Activated CD8-positive, alpha-beta memory T cell treated with anti-CD3 and anti-CD28 coated beads, Interleukin-2, amount 50 U/mL, for 4 hours (primary cell): ENCODE results near the gene RIBC2.
"Not testable (repeated sequence)": the region's sequence is repeated elsewhere in the genome, so short reads cannot be mapped to it uniquely, and the experiment has no call there.

Source experiments
- DNase-seq: peaks from one replicate; pipeline ENCODE4 v3.0.0-alpha.2; 2020

The RIBC2 gene

DNA sequence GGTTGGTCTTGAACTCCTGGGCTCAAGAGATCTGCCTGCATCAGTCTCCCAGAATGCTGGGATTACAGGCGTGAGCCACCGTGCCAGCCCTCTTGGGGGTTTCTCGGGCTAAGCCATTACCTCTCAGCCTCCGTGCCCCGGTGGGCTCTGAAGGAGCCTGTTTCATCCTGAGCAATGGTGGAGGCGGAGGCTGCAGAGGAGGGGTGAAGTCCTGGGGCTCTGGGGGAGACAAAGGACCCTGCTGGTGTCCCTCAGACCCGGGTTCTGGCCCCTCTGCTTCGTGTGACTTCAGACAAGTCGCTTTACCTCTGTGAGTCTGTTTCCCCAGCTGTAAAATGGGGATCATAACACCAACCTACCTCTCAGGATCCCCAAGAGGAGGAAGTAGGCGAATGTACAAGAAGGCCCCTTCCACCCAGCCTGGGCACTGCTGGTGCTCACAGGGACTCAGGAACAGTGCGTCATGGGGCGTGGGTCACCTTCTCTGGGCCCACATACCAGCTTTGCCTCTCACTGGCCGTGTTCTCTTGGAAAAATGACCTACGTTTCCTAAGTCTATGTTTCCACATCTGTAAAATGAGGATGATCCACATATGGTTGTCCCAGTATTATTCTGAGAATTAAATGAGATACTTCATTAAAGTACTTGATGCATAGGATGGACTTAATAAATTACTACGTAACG lies 36.8 kb downstream of the RIBC2 start:
- DNase-seq = no peak

- no peak for DNase-seq
Measured at GRCh38 chr22:45450921-45451651, 37.6 kb downstream of the RIBC2 start.

DNA sequence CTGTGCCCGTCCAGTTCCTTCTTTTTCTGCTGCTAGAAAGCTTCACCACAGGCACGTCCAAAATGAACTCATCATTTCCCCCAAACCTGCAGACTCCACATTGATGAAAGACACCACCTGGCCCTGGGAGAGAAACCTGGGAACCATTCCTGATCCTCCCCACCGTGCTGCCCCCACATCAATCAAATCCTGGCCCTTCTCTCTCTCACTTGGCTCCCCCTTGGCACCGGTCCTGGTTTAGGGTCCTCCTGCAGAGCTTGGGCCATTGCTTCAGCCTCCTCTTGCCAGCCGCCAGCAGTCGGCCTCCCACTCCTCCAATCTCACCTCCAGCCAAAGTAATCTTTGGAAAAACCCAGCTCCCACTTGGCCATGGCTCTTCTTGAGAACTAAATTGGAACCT lies 38.5 kb downstream of the RIBC2 start:
- no peak for DNase-seq

DNA sequence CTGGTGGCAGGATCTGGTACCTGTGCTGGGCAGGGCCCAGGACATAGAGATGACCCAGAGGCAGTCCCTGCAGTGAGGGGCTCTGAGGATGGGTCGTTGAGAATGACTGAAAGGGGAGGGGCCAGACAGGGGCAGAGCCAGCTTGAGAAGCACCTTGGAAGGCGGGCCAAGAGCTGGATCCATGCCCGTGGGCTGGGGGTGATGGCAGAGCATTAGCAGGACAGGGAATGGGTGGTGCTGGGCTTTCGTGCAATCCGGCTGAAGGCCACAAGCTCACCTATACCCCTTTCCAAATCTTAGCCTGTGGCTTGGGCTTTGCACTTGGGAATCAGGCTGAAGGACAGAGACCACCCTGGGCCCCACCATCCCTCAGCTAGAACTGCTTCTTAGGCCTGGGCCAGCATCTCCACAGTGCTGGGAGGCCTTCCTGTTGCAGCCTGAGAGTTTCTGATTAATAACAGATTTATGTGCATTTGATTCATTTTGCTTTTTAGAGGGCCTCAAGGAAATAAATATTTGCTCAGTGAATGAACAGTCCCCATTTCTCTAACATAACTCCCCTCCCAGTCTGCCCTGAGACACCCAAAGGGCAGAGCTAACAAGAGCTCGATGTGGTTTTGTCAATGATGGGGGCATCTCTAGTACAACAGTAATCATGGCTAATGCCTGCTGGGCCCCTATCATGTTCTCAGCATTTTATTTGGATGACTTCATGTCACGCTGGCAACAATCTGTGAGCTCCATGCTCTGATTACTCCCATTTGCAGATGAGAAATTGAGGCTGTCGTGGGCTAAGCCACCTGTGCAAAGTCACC lies 39.3 kb downstream of the RIBC2 start:
- no peak for DNase-seq

GRCh38 chr22:45453764-45454163 lies 40.3 kb downstream of the RIBC2 start:
- no peak for DNase-seq

DNA sequence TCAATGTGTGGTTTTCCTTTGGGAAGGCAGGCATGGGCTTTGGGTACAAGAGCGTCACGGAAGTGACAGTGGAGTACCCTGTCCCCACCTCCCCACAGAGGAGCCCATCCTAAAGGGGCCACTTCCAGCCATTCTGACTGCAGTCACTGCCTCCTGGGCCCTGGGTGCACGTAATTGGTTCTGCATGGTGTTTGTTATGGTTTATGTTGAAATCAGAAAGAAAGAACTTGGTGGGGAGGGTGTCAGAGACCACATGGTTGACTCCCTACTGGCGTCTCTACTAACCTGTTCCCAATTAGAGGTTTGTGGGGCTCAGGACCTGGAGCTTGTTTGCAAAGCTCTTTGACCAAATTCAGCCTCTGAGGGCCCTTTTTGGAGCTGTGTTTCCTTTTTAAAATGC lies 40.8 kb downstream of the RIBC2 start:
- DNase-seq = no peak

DNA sequence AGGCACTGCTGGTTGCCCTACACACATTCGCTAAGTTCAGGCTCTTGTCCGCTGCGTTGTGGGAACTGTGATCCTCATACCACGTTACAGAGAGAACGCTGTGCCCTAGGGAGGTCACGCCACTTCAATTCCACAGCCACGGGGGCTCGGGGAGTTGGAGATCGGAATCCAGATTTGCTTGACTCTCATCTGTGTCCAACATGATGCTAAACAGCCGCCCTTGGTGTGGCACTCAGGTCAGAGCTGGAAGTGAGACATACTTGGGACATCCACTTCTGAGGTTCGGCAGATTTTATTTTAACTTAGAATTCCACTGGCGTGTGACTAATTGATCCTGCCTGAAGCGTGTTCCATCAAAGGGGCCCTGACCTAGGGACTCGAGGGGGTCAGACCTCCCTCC lies 41.7 kb downstream of the RIBC2 start:
- no peak for DNase-seq

DNA sequence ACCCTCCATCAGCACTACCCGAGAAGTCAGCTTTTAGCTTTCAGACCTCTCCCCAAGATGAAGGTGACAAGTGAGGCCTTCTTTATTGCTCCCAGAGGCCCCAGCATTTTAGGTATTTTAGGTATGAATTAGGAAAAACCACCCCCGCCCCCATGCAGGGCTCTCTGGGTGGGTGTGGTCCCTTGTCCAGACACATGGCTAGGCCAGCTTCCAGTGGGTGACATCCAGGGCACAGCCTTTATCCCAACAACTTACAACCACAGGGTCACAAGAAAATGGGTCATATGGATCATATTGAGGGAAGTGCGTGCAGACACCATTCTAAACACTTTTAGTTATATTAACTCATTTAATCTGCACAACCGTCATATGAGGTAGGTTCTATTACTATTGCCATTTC lies 42.1 kb downstream of the RIBC2 start:
- no peak for DNase-seq

DNA sequence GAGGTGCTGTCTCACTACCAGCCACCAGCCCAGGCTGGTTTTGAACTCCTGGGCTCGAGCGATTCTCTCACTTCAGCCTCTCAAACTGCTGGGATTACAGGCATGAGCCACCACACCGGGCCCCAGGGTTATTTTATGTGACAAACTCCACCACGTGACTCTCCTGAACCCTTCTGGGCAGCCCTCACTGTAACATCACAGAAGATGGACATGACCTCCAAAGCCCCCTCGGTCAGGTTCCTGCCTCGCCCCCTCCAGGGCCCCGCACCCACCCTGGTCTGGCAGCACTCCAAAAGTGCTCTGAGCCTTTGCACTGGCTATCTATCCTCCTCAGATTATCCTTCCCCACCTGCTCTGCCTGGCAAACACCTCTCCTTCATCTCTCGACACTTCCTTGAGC lies 43.3 kb downstream of the RIBC2 start:
- no peak for DNase-seq

DNA sequence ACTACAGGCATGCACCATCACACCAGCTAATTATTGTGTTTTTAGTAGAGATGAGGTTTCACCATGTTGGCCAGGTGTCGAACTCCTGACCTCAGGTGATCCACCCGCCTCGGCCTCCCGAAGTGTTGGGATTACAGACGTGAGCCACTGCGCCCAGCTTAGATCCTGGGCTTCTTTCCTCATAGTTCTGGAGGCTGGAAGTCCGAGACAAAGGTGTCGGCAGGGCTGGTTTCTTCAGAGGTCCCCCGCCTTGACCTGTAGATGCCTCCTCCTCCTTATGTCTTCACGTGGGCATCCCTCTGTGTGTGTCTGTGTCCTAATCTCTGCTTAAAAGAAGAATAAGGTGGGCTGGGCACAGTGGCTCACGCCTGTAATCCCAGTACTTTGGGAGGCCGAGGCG lies 45.0 kb downstream of the RIBC2 start:
- no peak for DNase-seq

GRCh38 chr22:45459235-45459634 lies 45.7 kb downstream of the RIBC2 start:
- no peak for DNase-seq

GRCh38 chr22:45460288-45461109 lies 47.0 kb downstream of the RIBC2 start:
- DNase-seq = no peak

DNA sequence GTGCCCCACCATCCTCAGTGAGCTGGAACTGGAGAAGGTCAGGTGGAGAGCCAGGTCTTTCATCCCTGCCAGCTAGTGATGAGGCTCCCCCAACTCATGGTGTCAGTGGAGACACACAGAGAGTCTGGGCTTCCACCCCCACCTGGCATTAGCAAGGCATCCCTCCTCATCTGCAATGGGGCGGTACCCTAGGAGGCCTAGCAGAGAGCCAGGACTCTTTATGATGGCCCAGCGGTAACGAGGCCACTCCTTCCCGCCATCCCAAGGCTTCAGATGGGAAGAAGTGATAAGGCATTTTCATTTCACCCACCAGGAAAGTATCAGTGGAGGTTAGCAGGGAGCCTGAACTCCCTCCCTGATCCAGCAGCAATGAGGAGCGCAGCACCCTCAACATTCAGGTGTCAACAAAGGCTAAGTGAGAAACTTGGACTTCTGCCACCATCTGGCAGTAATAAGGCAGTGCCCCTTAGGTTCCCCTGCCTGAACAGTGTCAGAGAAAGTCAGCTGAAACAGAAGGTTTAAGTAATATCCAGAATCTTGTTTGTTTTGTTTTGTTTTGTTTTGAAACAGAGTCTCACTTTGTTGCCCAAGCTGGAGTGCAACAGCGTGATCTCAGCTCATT lies 48.7 kb downstream of the RIBC2 start:
- DNase-seq = no peak

- not testable (repeated sequence) for DNase-seq
Measured at GRCh38 chr22:45463691-45464090, 50.2 kb downstream of the RIBC2 start.

- DNase-seq = no peak
Measured at GRCh38 chr22:45465633-45466032, 52.1 kb downstream of the RIBC2 start.

DNA sequence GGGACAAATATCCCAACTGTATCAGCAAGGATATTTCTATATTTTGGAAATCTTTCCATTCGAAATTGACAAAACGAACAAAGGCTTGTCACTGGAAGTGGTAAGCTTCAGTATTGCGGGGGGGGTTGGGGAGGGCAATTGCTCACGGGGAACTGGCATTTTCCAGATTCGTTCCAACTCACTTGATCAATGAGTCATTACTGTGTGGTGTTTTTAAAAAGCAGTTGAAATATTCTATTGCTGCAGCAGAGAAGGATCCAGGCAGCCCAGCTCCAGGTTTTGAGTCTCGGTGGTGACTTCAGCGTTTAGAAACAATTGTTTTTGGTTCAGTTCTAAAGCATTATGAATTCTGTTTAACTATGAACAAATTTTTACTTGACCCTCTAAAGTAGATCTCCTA lies 55.4 kb downstream of the RIBC2 start:
- DNase-seq = no peak

DNA sequence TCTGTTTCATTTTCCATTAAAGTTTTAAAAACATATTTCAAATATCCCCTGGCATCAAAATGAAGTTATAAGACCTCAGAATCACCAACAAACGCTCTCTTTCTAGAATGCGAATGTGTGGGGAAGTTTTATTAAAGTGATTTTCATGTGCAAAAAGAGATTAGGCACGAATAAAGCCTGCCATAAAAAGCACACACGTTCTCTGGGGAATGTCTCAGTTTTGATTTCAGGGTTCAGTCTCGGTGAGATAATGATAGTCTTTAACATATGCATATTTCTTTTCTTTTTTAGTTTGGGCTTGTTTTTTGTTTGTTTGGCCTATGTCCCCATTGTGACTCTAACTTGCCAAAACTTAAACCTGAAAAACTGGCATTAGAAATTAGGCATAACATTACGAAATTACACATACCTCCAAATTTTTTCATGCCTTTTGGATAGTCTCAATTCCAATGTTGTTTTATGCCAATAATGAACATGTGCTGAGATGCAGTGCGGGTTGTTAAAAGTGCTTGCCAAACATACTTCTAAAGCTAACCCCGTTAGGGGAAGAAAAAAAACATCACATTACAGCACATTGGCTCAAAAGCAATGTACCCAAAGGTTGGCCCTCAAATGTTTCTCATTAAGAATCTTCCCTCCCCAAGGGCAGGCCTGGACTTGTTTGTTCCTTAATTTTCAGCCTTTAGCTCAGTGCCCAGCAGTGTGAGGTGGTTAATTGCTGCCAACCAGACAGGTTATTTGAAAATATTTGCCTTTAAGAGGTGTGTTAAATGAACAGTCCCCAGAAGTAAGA lies 56.0 kb downstream of the RIBC2 start:
- no peak for DNase-seq

- DNase-seq = no peak
Measured at GRCh38 chr22:45470871-45471270, 57.4 kb downstream of the RIBC2 start.

- DNase-seq = no peak
Measured at GRCh38 chr22:45472426-45472825, 58.9 kb downstream of the RIBC2 start.

DNA sequence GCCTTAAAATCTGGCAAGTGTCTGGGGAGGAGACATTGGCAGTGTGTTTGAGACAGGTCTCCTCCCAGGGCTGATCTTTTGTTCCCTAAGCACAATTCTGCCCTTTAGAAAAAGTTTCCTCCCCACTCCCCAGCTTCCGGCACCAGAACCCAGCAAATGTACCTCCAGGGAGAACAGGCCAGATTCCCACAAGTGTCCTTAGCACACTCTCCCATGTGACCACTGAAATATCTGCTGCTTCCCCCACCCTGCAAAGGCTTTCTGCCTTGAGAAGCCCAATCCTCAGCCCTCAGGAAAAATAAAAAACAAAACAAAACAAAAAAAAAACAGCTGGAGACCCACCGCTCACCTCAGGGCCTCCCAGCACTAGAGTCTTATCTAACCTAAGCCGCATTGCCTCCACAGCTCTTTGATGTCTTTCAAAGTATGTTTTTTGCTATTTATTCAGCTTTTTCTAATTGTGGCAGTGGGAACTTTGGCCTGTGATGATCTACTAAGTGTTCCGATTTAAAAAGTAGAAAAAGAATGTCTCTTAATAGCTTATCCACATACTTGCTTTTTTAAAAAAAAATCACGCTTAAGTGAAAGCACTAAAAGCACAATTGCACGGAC lies 60.2 kb downstream of the RIBC2 start:
- no peak for DNase-seq

- no peak for DNase-seq
Measured at GRCh38 chr22:45475063-45475747, 61.7 kb downstream of the RIBC2 start.
